SHP77 treated with DMSO at 0.1 percent for 48 hours (cell line): Measurements from ENCODE around the gene COPS8.

Experiments used
- DNase-seq: peaks from one replicate; lab custom pipeline; 2025; lab: John Stamatoyannopoulos, UW

COPS8 gene

GRCh38 chr2:237065071-237065377 is 20.7 kb upstream of the COPS8 start:
- DNase-seq, result no peak

DNA sequence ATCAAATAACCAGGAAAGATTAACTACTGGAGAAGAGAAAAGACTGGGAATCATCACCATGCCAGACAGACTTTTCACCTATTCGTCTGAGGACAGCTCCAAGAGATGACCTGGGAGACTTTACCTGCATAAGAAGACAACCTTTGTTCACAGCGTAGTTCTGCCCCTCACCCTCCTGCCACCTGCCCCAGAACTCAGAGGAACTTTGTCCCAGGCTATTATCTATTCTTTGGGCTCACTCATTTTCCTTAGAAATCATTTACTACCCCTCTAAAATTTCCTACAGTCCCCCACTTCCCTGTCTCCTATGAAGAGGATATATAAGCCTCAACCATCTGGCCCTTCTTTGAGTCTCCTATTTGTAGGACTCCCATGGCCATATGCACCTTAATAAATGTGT is 19.3 kb upstream of the COPS8 start:
- no peak for DNase-seq

DNA sequence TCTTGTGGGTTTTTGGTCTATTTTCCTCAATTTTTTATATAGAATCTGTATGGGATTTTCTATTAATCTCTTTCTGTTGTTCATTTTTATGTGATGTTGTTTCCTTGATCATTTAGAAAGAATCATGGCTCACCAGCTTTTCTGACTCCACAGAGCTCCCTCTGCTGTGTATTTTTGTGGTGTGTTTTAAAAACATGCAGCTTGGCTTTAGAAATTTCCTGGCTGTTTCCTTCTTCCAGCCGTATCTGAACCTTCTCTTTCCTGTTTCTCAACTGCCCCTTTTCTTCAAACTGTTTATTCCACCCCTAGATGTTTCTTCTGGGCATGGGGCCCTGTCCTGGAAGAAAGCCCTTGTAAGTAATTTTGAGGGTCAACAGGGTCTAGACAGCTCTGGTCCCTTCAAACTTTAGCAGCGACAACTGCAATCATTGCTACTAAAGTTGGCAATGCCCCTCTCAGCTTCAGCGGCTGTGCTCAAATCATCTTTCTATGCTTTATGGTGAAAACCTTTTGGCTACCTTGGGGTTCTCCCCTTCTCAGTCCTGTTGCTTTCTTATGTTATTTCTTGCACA is 17.6 kb upstream of the COPS8 start:
- DNase-seq, result no peak

GRCh38 chr2:237072067-237072931 is 13.4 kb upstream of the COPS8 start:
- no peak for DNase-seq

GRCh38 chr2:237073552-237073951 is 12.1 kb upstream of the COPS8 start:
- no peak for DNase-seq

GRCh38 chr2:237074211-237074993 is 11.3 kb upstream of the COPS8 start:
- no peak for DNase-seq

DNA sequence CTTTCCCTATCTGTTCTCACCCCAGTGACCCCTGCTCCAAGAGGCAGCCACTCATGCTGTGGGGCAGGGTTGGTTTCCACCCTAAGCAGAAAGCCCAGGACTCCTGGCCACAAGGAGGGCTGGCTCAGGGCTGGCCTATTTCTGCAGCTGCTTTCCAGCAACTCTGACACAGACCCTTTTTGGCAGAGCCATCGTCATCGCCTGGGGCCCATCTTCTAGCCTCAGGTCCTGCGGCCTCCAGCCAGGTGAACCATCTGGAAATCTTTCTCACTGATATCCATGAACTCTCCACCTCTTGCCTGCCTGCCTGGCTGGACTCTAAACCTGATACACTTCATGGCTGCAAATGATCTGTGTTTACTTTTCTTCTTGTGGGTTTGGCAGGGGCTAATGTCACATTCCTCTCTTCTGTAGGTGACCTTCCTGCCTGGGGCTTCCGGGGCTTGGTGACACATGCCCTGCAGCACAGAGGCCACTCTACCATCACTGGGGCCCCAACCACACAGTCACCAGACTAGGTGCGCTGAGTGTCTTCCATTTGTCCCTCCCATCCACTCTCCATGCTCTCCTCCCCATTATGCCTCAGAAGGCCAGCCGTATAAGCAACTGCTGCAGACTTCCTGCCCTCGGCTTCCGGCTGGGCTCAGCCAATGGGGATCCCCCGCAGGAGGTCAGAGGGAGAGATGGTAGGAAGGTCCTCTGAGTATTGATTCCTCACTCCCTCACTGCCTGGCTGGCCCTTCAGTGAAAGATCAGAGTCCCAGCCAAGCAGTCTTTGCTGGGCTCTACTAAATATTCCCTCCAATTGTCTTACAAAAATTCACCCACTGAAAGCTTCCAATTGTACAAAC is 9.7 kb upstream of the COPS8 start:
- DNase-seq, result no peak

DNA sequence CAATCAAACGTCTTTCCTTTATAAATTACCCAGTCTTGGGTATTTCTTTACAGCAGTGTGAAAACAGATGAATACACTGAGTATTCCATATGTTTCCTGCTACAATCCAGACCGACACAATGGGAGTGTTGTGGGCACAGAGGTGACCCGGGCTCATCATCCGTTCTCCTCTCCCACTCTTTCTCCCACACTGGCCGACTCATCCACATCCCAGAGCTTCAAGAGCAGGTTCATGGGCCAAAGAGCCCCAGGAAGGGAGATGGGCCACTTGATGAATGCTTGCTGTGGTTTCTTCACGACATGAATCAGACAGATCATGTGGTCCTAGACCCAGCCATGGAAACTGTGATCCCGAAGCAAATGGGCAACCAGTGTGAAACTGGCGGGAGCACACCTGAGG is 4.1 kb upstream of the COPS8 start:
- DNase-seq, result no peak

- DNase-seq, result no peak
These were observed 2.7 kb upstream of the COPS8 start for GRCh38 chr2:237083026-237083425.

- no peak for DNase-seq
These were observed 1.2 kb upstream of the COPS8 start for GRCh38 chr2:237084444-237084843.

GRCh38 chr2:237090906-237091305 is 5.2 kb downstream of the COPS8 start:
- no peak for DNase-seq

DNA sequence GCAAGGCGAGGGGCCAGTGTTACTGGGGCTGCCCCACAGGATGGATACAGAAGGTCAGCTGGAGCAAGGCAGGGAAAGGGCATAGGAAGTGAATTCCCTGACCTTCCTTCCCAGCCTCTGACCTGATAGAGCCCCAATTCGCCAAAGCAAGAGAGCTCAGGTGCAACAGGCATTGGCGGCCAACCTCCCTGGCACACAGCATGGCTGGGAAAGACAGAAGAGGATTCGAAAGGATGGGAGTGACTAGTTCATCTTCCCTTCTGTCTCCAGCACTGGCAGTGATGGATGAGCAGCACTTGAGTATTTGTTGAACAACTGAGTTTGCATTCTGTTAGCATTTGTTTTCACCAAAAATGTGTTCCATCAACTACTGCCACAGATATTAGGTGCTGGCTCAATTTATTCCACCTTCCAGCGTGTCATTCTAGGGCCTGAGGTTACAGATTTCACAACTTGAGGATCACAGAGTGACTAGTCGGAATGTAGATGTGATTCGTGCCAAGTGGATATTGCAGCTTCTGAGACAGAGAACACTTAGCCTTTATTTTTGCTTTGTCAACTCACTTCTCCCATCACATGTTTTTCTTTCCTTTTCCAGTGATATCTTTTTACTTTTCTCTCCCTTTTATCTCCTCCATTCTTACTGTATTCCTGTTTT is 6.2 kb downstream of the COPS8 start:
- DNase-seq, result no peak

DNA sequence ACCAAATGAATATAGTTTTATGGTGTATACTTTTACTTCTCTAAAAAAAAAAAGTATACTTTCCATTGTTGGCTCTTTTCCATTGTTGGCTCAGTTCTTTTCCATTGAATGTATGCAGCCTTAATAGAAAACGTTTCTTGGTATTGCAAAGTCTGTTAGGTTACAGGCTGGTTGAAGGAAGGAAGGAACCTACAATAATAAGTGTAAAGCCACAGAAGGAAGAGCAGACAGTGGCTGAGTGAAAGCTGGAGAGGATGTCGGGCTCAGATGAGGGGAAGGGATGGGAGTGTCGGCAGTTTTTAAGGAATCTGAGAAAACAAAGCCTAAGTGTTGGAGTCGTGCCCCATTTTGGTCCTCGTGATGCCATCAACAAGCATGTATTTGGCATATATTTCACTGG is 6.8 kb downstream of the COPS8 start:
- no peak for DNase-seq

- no peak for DNase-seq
These were observed 7.5 kb downstream of the COPS8 start for GRCh38 chr2:237092920-237093781.

DNA sequence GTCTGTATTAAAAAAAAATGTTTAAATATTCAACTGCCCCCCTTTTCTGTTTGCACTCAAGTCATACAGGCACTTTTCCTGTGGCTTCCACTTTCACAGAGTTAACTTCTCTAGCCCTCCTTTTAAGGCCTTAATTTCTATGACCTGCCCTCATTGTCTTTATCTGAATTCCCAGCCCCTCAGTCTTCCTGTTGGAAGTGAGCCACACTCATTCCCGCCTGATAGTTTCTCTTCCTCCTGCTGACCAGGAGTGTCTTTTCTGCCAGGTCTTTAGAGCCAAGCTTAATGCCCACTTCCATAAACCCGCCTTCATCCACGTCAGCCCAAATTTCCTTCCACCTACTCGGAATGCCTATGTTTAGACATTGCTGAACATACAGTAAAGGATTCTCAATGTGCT is 10.5 kb downstream of the COPS8 start:
- no peak for DNase-seq

DNA sequence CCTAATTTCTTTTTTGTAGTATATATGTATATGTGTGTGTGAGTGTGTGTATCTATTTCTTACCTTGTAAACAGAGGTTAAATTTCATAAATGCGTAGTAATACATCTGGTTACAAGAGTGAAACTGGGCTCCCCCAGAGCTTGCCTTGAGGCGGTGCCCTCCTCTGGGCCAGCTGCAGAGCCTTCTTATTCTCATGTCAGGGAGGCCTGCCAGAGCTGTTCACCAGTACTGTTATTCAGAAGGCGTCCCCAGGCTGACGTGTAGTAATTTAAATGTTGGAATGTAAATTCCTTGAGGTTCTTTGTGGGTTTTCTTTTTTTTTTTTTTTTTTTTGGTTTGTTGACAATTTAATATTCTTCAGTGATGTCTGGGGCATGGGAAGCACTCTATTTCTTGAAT is 11.2 kb downstream of the COPS8 start:
- DNase-seq, result no peak

DNA sequence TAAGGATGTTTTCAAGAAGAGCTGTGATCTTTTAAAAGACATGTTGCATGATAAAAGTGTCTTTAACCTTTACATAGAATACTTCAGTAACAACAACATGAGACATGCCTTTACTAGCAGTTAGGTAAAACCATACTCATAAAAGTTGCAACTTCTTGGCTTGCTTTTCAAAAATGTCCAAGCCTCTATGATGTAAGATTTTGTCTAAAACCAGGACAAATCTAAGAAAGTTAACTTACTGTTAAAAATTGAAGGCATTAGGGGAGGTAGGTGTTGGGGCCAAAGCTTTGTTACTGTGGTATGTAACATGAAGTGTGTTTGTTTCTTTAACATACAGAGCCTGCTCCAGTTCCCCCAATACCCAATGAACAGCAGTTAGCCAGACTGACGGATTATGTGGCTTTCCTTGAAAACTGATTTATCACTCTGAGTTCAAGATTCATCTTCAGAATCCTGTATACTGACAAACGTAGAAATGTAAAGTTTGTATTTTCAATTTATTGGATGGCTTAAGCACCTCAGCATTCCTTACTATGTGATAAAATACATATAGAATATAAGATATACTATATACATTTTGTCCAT is 11.7 kb downstream of the COPS8 start:
- no peak for DNase-seq

- DNase-seq, result no peak
These were observed 12.4 kb downstream of the COPS8 start for GRCh38 chr2:237097911-237098702.

DNA sequence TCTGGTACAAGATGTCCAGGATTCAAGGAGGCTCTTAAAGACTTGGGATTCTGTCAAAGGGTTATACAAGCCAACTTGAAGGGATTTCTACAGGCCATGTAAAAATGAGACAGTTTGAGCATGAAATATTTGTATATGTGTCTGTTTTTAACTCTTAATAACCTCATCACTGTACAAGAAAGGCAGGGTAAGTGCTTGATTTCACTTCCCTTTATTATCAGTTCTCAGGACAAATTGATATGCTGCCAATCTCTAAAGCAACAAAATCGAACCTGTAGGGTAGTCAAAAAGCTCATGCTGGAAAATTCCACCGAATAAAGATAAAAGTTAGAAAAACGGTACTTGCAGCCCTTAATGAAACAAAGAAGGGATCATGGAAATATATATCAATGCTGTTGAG is 14.1 kb downstream of the COPS8 start:
- no peak for DNase-seq
